ENCODE results near the gene HTR2B.

GRCh38 chr2:231160701-231161100, 35.9 kb upstream of the HTR2B start:
- TF ChIP-seq POLR2A (IDR thresholded peaks at IDR 0.05; ENCODE audit: low read length) (no peak), GATA1 (IDR thresholded peaks at IDR 0.05; ENCODE audit: low read depth, low read length) (no peak)

All from erythroblast (primary cell).